GM23338 (cell line): Measurements from ENCODE around the gene DEXI.

Source experiments
- CREB1 ChIP-seq: fragments of 250-450 bp; sonication (Bioruptor Pico); IDR thresholded peaks from 2 replicates; pipeline ENCODE4 v1.5.0; 2020; ENCODE audit warnings: low read depth, mild to moderate bottlenecking, moderate library complexity
- CTCF ChIP-seq, 2 experiments: fragments of 200-600 bp in 1 of 2; sonication (generic) in 1 of 2; conservative IDR thresholded peaks; 2 replicates each; pipeline versions ENCODE4 v1.5.1 to v1.6.1; 2016 to 2017; ENCODE audit warnings: antibody characterized with exemption in 2 of 2, low read depth in 2 of 2, mild to moderate bottlenecking in 2 of 2, moderate library complexity in 1 of 2
- EZH2 ChIP-seq: fragments of 200-600 bp; sonication (generic); IDR thresholded peaks from one replicate; pipeline ENCODE4 v1.8.0; 2017; ENCODE audit warnings: antibody characterized with exemption, mild to moderate bottlenecking, low read depth; ENCODE audit not compliant: unreplicated experiment
- EZH2phosphoT487 ChIP-seq: fragments of 200-600 bp; sonication (generic); IDR thresholded peaks from one replicate; pipeline ENCODE4 v1.8.1; 2018; ENCODE audit warnings: antibody characterized with exemption; ENCODE audit not compliant: unreplicated experiment
- JUNB ChIP-seq: IDR thresholded peaks from one replicate; pipeline ENCODE4 v1.6.1; 2016; ENCODE audit warnings: antibody characterized with exemption; ENCODE audit not compliant: unreplicated experiment
- NANOG ChIP-seq: IDR thresholded peaks from 2 replicates; pipeline ENCODE4 v1.6.1; 2016; ENCODE audit warnings: antibody characterized with exemption, borderline replicate concordance
- POLR2AphosphoS5 ChIP-seq: IDR thresholded peaks from 2 replicates; pipeline ENCODE4 v1.6.1; 2016; ENCODE audit warnings: antibody characterized with exemption, low read depth
- ZNF331 ChIP-seq: fragments of 250-450 bp; sonication (Bioruptor Pico); IDR thresholded peaks from 2 replicates; pipeline ENCODE4 v1.5.0; 2020; ENCODE audit warnings: low read depth, mild to moderate bottlenecking, moderate library complexity
- ZNF462 ChIP-seq: fragments of 250-450 bp; sonication (Bioruptor Pico); IDR thresholded peaks from 2 replicates; pipeline ENCODE4 v1.5.0; 2020; ENCODE audit warnings: mild to moderate bottlenecking, moderate library complexity

GRCh38 chr16:10957771-10958482, 15.7 kb upstream of the DEXI start:
- no peak for TF ChIP-seq CTCF (conservative IDR thresholded peaks at IDR 0.05; ENCODE audit: low read depth in 2 of 2)
- no peak for TF ChIP-seq EZH2
- no peak for TF ChIP-seq EZH2phosphoT487
- no peak for TF ChIP-seq POLR2AphosphoS5
- no peak for TF ChIP-seq CREB1 (CRISPR knock-in tag)
- TF ChIP-seq JUNB: no peak
- no peak for TF ChIP-seq ZNF331 (CRISPR knock-in tag)
- no peak for TF ChIP-seq NANOG
- no peak for TF ChIP-seq ZNF462 (CRISPR knock-in tag)
